SH-SY5Y (cell line): ENCODE results near the gene NET1.

Source experiments
- GATA2 ChIP-seq: IDR thresholded peaks from 2 replicates; pipeline ENCODE4 v1.6.1; 2011; ENCODE audit warnings: mild to moderate bottlenecking, low read depth, low read length
- GATA3 ChIP-seq: IDR thresholded peaks from 2 replicates; pipeline ENCODE4 v1.6.1; 2011; ENCODE audit warnings: low read depth, mild to moderate bottlenecking, low read length, moderate library complexity

GRCh38 chr10:5468262-5469106 is 56.1 kb downstream of the NET1 start:
- TF ChIP-seq GATA3: no peak
- TF ChIP-seq GATA2: no peak
